WTC11 (cell line): ENCODE data around the gene CUTA. TPM values are rescaled to one million over a fixed set of nuclear protein-coding genes. Genes with fewer than 3 reads are reported as not detected.
A peak's percentile ranks its signal among the peaks of the same experiment; 100 is the strongest.

Experiments
- ATAC-seq: fragments of 200-7000 bp; cut with Tn5 transposase; 2 replicates; pipeline ENCODE4 v1.10.0; 2021; ENCODE audit warnings: mild to moderate bottlenecking, moderate library complexity
- CTCF ChIA-PET: fragments of 300-600 bp; sonication (Branson Sonifier 250); formaldehyde crosslinking; loops from one replicate; lab custom pipeline; 2021; ENCODE audit warnings: antibody characterized with exemption; lab: Charles Lee
- POLR2A ChIA-PET: fragments of 350-600 bp; sonication (Branson Sonifier 250); formaldehyde crosslinking; loops from one replicate; lab custom pipeline; 2021; ENCODE audit warnings: antibody characterized with exemption; lab: Charles Lee
- DNase-seq: peaks from one replicate; pipeline ENCODE4 v3.0.0; 2021; ENCODE audit warnings: low spot score
- H3K27ac Mint-ChIP-seq: 2 replicates; pipeline ENCODE4 v1.8.0; 2021; ENCODE audit warnings: mixed read lengths
- H3K27me3 Mint-ChIP-seq: 2 replicates; pipeline ENCODE4 v1.8.0; 2021; ENCODE audit warnings: low read depth, mild to moderate bottlenecking, moderate library complexity, mixed read lengths
- H3K36me3 Mint-ChIP-seq: 2 replicates; pipeline ENCODE4 v1.8.0; 2021; ENCODE audit warnings: mixed read lengths
- H3K4me1 Mint-ChIP-seq: 2 replicates; pipeline ENCODE4 v1.8.0; 2022; ENCODE audit warnings: mixed read lengths
- H3K4me3 Mint-ChIP-seq: 2 replicates; pipeline ENCODE4 v1.8.0; 2021; ENCODE audit warnings: mild to moderate bottlenecking, moderate library complexity, mixed read lengths
- H3K9me3 Mint-ChIP-seq: 2 replicates; pipeline ENCODE4 v1.8.0; 2021; ENCODE audit warnings: mixed read lengths
- CREB1 ChIP-seq: sonication (generic); formaldehyde crosslinking; IDR thresholded peaks from 2 replicates; pipeline ENCODE4 v1.8.0; 2023; ENCODE audit warnings: mild to moderate bottlenecking, missing genetic modification reagents
- FOXJ3 ChIP-seq: sonication (generic); formaldehyde crosslinking; IDR thresholded peaks from 2 replicates; pipeline ENCODE4 v1.9.0; 2021; ENCODE audit warnings: missing genetic modification reagents, mild to moderate bottlenecking, borderline replicate concordance
- FOXP1 ChIP-seq: sonication (generic); formaldehyde crosslinking; IDR thresholded peaks from 2 replicates; pipeline ENCODE4 v1.8.0; 2022; ENCODE audit warnings: missing genetic modification reagents, mild to moderate bottlenecking, moderate library complexity, borderline replicate concordance
- GABPB1 ChIP-seq: sonication (generic); formaldehyde crosslinking; IDR thresholded peaks from 2 replicates; pipeline ENCODE4 v1.8.1; 2023; ENCODE audit warnings: mild to moderate bottlenecking, missing genetic modification reagents
- MLX ChIP-seq: sonication (generic); formaldehyde crosslinking; IDR thresholded peaks from 2 replicates; pipeline ENCODE4 v1.8.1; 2023; ENCODE audit warnings: mild to moderate bottlenecking, missing genetic modification reagents, moderate library complexity
- PRDM15 ChIP-seq: sonication (generic); formaldehyde crosslinking; IDR thresholded peaks from 2 replicates; pipeline ENCODE4 v1.8.0; 2022; ENCODE audit warnings: missing genetic modification reagents
- PREB ChIP-seq: sonication (generic); formaldehyde crosslinking; IDR thresholded peaks from 2 replicates; pipeline ENCODE4 v1.8.1; 2022; ENCODE audit warnings: mild to moderate bottlenecking, missing genetic modification reagents, moderate library complexity, borderline replicate concordance
- RORB ChIP-seq: fragments of 250-450 bp; sonication (Bioruptor Pico); IDR thresholded peaks from 2 replicates; pipeline ENCODE4 v1.9.0; 2021; ENCODE audit warnings: mild to moderate bottlenecking
- SOX15 ChIP-seq: fragments of 250-450 bp; sonication (Bioruptor Pico); IDR thresholded peaks from 2 replicates; pipeline ENCODE4 v1.9.0; 2021; ENCODE audit warnings: mild to moderate bottlenecking
- SP1 ChIP-seq: sonication (generic); formaldehyde crosslinking; conservative IDR thresholded peaks from 2 replicates; pipeline ENCODE4 v1.8.1; 2022; ENCODE audit warnings: missing genetic modification reagents
- TEAD4 ChIP-seq: sonication (generic); formaldehyde crosslinking; IDR thresholded peaks from 2 replicates; pipeline ENCODE4 v1.8.0; 2022; ENCODE audit warnings: mild to moderate bottlenecking, missing genetic modification reagents
- TP53 ChIP-seq: sonication (generic); formaldehyde crosslinking; IDR thresholded peaks from 2 replicates; pipeline ENCODE4 v1.8.1; 2023; ENCODE audit warnings: mild to moderate bottlenecking, missing genetic modification reagents
- ZBTB21 ChIP-seq: sonication (generic); formaldehyde crosslinking; IDR thresholded peaks from 2 replicates; pipeline ENCODE4 v1.8.1; 2023; ENCODE audit warnings: mild to moderate bottlenecking, missing genetic modification reagents, borderline replicate concordance
- ZNF396 ChIP-seq: fragments of 250-450 bp; sonication (Bioruptor Pico); IDR thresholded peaks from 2 replicates; pipeline ENCODE4 v1.8.0; 2021; ENCODE audit warnings: mild to moderate bottlenecking, moderate library complexity, borderline replicate concordance
- ZNF671 ChIP-seq: fragments of 250-450 bp; sonication (Bioruptor Pico); IDR thresholded peaks from 2 replicates; pipeline ENCODE4 v1.8.0; 2021; ENCODE audit warnings: mild to moderate bottlenecking
- total RNA-seq: library from RNA; stranded (reverse); gene quantifications from 3 replicates; pipeline ENCODE4 v1.2.3, GENCODE V29; 2021
- TF ChIP-seq, protein P1 (sequence below): sonication (generic); formaldehyde crosslinking; IDR thresholded peaks from 2 replicates; pipeline ENCODE4 v1.8.1; 2023; ENCODE audit warnings: mild to moderate bottlenecking, missing genetic modification reagents
- TF ChIP-seq, protein P2 (sequence below): fragments of 250-450 bp; sonication (Bioruptor Pico); IDR thresholded peaks from 2 replicates; pipeline ENCODE4 v2.1.2; 2022; ENCODE audit warnings: mild to moderate bottlenecking, moderate library complexity
- TF ChIP-seq, protein P3 (sequence below): fragments of 250-450 bp; sonication (Bioruptor Pico); IDR thresholded peaks from 2 replicates; pipeline ENCODE4 v1.9.0; 2021; ENCODE audit warnings: mild to moderate bottlenecking

CUTA gene
- total RNA-seq, 1 experiment from 2014 or later: 247 TPM

GRCh38 chr6:33397541-33397940 lies 20.4 kb downstream of the CUTA start (continued):
- no peak for TF ChIP-seq PREB (CRISPR knock-in tag)
- TF ChIP-seq TP53: no peak
- no peak for TF ChIP-seq CREB1 (CRISPR knock-in tag)
- TF ChIP-seq, all 79 proteins: peak for 0

DNA sequence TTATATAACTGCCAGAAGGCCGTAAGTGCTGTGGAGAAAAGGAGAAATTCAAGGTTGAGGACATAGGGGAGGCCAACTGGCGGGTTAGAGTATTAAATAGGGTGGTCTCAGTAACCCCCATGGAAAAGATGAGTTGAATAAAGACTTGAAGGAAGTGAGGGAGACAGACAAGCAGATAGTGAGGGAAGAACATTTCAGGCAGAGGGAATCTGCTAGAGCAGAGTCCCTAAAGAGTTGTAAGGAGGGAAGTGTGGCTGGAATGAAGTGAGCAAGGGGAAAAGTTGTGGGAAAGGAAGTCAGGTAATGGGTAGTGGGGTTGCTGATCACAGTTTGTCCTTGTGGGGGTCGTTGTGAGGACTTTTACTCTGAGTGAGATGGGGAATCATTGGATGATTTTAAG lies 24.9 kb downstream of the CUTA start:
- Mint-ChIP-seq H3K36me3 (peaks cover 15% of the 10 kb centered on the region), H3K9me3 (no peaks in the 10 kb centered on the region), H3K27ac (peak overlapping the region; percentile 99), H3K4me1 (peaks cover 34% of the 10 kb centered on the region), H3K4me3 (peak overlapping the region; percentile 96), H3K27me3 (peaks cover 4% of the 10 kb centered on the region; the same call in 1 of the 2 replicates)
- ChIA-PET POLR2A (no interaction called here), CTCF (no interaction called here)
- DNase-seq: no peak
- no peak for ATAC-seq
- TF ChIP-seq SP1 (CRISPR knock-in tag): no peak
- TF ChIP-seq, protein P1, sequence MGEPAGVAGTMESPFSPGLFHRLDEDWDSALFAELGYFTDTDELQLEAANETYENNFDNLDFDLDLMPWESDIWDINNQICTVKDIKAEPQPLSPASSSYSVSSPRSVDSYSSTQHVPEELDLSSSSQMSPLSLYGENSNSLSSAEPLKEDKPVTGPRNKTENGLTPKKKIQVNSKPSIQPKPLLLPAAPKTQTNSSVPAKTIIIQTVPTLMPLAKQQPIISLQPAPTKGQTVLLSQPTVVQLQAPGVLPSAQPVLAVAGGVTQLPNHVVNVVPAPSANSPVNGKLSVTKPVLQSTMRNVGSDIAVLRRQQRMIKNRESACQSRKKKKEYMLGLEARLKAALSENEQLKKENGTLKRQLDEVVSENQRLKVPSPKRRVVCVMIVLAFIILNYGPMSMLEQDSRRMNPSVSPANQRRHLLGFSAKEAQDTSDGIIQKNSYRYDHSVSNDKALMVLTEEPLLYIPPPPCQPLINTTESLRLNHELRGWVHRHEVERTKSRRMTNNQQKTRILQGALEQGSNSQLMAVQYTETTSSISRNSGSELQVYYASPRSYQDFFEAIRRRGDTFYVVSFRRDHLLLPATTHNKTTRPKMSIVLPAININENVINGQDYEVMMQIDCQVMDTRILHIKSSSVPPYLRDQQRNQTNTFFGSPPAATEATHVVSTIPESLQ (CRISPR knock-in tag): no peak
- TF ChIP-seq TEAD4 (CRISPR knock-in tag): no peak
- TF ChIP-seq, protein P2, sequence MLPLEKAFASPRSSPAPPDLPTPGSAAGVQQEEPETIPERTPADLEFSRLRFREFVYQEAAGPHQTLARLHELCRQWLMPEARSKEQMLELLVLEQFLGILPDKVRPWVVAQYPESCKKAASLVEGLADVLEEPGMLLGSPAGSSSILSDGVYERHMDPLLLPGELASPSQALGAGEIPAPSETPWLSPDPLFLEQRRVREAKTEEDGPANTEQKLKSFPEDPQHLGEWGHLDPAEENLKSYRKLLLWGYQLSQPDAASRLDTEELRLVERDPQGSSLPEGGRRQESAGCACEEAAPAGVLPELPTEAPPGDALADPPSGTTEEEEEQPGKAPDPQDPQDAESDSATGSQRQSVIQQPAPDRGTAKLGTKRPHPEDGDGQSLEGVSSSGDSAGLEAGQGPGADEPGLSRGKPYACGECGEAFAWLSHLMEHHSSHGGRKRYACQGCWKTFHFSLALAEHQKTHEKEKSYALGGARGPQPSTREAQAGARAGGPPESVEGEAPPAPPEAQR: no peak
- TF ChIP-seq, protein P3, sequence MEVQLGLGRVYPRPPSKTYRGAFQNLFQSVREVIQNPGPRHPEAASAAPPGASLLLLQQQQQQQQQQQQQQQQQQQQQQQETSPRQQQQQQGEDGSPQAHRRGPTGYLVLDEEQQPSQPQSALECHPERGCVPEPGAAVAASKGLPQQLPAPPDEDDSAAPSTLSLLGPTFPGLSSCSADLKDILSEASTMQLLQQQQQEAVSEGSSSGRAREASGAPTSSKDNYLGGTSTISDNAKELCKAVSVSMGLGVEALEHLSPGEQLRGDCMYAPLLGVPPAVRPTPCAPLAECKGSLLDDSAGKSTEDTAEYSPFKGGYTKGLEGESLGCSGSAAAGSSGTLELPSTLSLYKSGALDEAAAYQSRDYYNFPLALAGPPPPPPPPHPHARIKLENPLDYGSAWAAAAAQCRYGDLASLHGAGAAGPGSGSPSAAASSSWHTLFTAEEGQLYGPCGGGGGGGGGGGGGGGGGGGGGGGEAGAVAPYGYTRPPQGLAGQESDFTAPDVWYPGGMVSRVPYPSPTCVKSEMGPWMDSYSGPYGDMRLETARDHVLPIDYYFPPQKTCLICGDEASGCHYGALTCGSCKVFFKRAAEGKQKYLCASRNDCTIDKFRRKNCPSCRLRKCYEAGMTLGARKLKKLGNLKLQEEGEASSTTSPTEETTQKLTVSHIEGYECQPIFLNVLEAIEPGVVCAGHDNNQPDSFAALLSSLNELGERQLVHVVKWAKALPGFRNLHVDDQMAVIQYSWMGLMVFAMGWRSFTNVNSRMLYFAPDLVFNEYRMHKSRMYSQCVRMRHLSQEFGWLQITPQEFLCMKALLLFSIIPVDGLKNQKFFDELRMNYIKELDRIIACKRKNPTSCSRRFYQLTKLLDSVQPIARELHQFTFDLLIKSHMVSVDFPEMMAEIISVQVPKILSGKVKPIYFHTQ (CRISPR knock-in tag): no peak
- no peak for TF ChIP-seq RORB (CRISPR knock-in tag)
- TF ChIP-seq SOX15 (CRISPR knock-in tag): no peak
- no peak for TF ChIP-seq FOXP1
- no peak for TF ChIP-seq GABPB1 (CRISPR knock-in tag)
- TF ChIP-seq ZBTB21 (CRISPR knock-in tag): no peak
- TF ChIP-seq MLX (CRISPR knock-in tag): no peak
- no peak for TF ChIP-seq ZNF671
- TF ChIP-seq FOXJ3 (CRISPR knock-in tag): no peak
- TF ChIP-seq PRDM15 (CRISPR knock-in tag): no peak
- no peak for TF ChIP-seq ZNF396 (CRISPR knock-in tag)
